ENCODE measurements around the gene ZNF74. TPM values are rescaled to one million over a fixed set of nuclear protein-coding genes. Genes with fewer than 3 reads are reported as not detected.

The ZNF74 gene
- polyA plus RNA-seq, 2 of the 4 experiments (the other 2 are of a cell fraction) = 4.3 to 7.4 TPM

GRCh38 chr22:20398420-20398819, 4.5 kb downstream of the ZNF74 start:
- Histone ChIP-seq H3K4me2 (no peak overlapping the region), H3K27ac (no peak overlapping the region), H3K9me3 (no peaks in the 10 kb centered on the region), H3K4me3 (no peak overlapping the region), H3K4me1 (peaks cover 7% of the 10 kb centered on the region; the same call in 2 of the 3 replicates)
- CTCF ChIA-PET = no interaction called here
- POLR2A ChIA-PET = no interaction called here
- no peak for DNase-seq (ENCODE audit: low read depth in 1 of 2, low spot score in 1 of 2)
- no peak for ATAC-seq
- WGBS (ENCODE audit: missing lambda C conversion rate) = 89% methylated on average over 5 of the region's 5 CpGs
- TF ChIP-seq NFE2L2 (conservative IDR thresholded peaks at IDR 0.05; ENCODE audit: low read length) = no peak
- no peak for TF ChIP-seq RFX5 (IDR thresholded peaks at IDR 0.05)
- no peak for TF ChIP-seq ZC3H11A (IDR thresholded peaks at IDR 0.05)
- no peak for TF ChIP-seq BHLHE40 (IDR thresholded peaks at IDR 0.05; ENCODE audit: low read depth, low read length)
- TF ChIP-seq PBX3 (IDR thresholded peaks at IDR 0.05) = no peak
- TF ChIP-seq TFCP2L1 (CRISPR knock-in tag; IDR thresholded peaks at IDR 0.05) = no peak
- no peak for TF ChIP-seq MYC (IDR thresholded peaks at IDR 0.05; ENCODE audit: borderline replicate concordance, low read length)
- TF ChIP-seq RCOR1 (IDR thresholded peaks at IDR 0.05; ENCODE audit: low read depth, low read length) = no peak
- no peak for TF ChIP-seq FOSB (CRISPR knock-in tag; IDR thresholded peaks at IDR 0.05)
- TF ChIP-seq, protein P1, sequence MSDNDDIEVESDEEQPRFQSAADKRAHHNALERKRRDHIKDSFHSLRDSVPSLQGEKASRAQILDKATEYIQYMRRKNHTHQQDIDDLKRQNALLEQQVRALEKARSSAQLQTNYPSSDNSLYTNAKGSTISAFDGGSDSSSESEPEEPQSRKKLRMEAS (IDR thresholded peaks at IDR 0.05) = no peak
- no peak for TF ChIP-seq NPAS2 (CRISPR knock-in tag; IDR thresholded peaks at IDR 0.05; ENCODE audit: borderline replicate concordance)
- no peak for FAIRE-seq

DNA sequence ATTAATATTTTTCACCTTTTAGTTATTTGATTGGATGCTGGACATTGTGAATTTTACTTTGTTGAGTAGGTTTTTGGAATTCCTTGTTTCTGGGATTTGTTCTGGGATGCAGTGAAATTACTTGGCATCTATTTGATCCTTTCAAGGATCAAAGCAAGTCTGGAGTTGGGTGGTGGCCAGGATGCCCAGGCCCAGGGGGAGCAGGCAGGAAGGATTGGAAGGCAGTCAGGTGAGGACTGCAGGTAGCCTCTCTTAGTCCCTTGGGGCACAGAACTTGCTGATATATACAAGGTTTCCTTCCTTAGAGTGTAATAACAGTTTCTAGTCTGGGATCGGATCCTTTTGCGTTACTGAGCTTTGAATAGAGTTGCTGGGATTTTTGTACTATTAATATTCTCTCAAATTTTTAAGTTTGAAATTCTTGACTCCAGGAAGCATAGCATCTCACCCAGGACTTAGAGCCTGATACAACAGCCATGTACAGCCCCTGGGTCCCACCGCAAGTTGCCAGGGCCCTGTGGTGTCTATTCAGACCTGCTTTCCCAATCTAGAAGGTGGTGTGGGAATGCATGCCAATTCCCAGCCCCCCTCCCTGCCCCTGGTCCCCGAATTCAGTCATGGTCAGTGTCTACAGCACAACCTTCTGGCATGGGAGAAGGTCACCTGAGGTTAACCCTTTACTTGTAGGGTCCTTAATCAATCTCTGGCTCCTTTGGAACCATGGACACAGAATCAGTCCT, 6.1 kb downstream of the ZNF74 start:
- H3K4me1 ChIP-seq = peaks cover 4% of the 10 kb centered on the region; the same call in 2 of the 3 replicates
- 73% methylated on average over 3 of the region's 4 CpGs for WGBS (ENCODE audit: missing lambda C conversion rate)
- no peak overlapping the region for H3K4me3 ChIP-seq
- no peak for TF ChIP-seq PBX3 (IDR thresholded peaks at IDR 0.05)
- no peak for TF ChIP-seq KDM5A (IDR thresholded peaks at IDR 0.05)
- TF ChIP-seq POLR2AphosphoS2 (conservative IDR thresholded peaks at IDR 0.05; ENCODE audit: low read length) = no peak
- TF ChIP-seq ESRRA (IDR thresholded peaks at IDR 0.05; ENCODE audit: borderline replicate concordance, low read length) = no peak
- ChIA-PET POLR2A (no interaction called here), CTCF (no interaction called here)
- no peak for DNase-seq (ENCODE audit: low read depth in 1 of 2, low spot score in 1 of 2)
- ATAC-seq = no peak
- no peak overlapping the region for H3K4me2 ChIP-seq
- H3K9me3 ChIP-seq = no peaks in the 10 kb centered on the region
- no peak overlapping the region for H3K27ac ChIP-seq
- FAIRE-seq = no peak

DNA sequence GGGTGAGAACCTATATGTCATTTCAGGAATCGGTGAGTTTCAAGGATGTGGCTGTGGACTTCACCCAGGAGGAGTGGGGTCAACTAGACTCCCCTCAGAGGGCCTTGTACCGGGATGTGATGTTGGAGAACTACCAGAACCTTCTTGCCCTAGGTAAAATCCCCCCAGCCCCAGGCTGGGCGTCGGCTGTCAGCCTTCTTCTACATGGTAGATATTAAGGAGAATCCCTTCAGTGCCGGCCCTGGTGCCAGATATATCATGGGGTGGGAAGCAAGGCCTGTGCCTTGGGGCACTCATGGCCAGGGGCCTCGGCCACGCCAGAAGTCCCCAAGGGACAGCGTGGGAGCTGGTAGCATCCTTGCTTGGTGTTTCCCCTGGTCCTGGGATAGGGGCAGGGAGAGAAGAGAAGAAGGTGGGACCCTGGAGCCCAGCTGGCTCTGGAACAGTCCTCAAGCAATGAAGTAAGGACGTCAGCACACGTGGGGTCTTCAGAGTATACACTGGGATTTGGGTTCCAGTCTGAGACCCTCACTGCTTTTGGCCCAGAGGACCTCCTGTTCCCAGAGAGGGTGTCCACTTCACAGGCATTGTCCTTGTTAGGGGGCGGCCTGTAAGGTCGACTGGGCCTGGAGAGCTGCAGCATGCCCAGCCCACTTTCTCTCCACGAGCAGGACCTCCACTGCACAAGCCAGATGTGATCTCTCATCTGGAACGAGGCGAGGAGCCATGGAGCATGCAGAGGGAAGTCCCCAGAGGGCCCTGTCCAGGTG, 6.8 kb downstream of the ZNF74 start:
- ATAC-seq = no peak
- no peak overlapping the region for H3K4me2 ChIP-seq
- TF ChIP-seq ESRRA (IDR thresholded peaks at IDR 0.05; ENCODE audit: borderline replicate concordance, low read length) (no peak), RAD21 (conservative IDR thresholded peaks at IDR 0.05 in 1 of 2, IDR thresholded peaks at IDR 0.05 in 1 of 2) (no peak), PBX3 (IDR thresholded peaks at IDR 0.05) (no peak), RCOR1 (IDR thresholded peaks at IDR 0.05; ENCODE audit: low read depth, low read length) (no peak), ZC3H11A (IDR thresholded peaks at IDR 0.05) (no peak), HOXB13 (CRISPR knock-in tag; IDR thresholded peaks at IDR 0.05; ENCODE audit: low read depth) (no peak), HEYL (CRISPR knock-in tag; IDR thresholded peaks at IDR 0.05) (no peak), HMGXB4 (CRISPR knock-in tag; IDR thresholded peaks at IDR 0.05; ENCODE audit: borderline replicate concordance) (no peak)
- no peaks in the 10 kb centered on the region for H3K9me3 ChIP-seq
- DNase-seq (ENCODE audit: low read depth in 1 of 2, low spot score in 1 of 2) = no peak
- H3K27ac ChIP-seq = no peak overlapping the region
- no peak for FAIRE-seq
- no peak overlapping the region for H3K4me3 ChIP-seq
- WGBS (ENCODE audit: missing lambda C conversion rate) = 93% methylated on average over 9 of the region's 15 CpGs
- ChIA-PET POLR2A (no interaction called here), CTCF (interaction anchor here (0.9 kb wide), 1 partner anchor 9 kb away, joined by 3 read pairs; no protein-coding TSS in a partner anchor)
- no peaks in the 10 kb centered on the region for H3K4me1 ChIP-seq
